Fibroblast of peridontal ligament (primary cell): ENCODE results near the gene MSANTD1.

Experiments used
- DNase-seq: peaks from one replicate; pipeline ENCODE4 v3.0.0-alpha.2; 2010; ENCODE audit errors: extremely low read depth

Gene MSANTD1

GRCh38 chr4:3233391-3234071 is 15.4 kb upstream of the MSANTD1 start:
- peak; percentile 5 for DNase-seq

DNA sequence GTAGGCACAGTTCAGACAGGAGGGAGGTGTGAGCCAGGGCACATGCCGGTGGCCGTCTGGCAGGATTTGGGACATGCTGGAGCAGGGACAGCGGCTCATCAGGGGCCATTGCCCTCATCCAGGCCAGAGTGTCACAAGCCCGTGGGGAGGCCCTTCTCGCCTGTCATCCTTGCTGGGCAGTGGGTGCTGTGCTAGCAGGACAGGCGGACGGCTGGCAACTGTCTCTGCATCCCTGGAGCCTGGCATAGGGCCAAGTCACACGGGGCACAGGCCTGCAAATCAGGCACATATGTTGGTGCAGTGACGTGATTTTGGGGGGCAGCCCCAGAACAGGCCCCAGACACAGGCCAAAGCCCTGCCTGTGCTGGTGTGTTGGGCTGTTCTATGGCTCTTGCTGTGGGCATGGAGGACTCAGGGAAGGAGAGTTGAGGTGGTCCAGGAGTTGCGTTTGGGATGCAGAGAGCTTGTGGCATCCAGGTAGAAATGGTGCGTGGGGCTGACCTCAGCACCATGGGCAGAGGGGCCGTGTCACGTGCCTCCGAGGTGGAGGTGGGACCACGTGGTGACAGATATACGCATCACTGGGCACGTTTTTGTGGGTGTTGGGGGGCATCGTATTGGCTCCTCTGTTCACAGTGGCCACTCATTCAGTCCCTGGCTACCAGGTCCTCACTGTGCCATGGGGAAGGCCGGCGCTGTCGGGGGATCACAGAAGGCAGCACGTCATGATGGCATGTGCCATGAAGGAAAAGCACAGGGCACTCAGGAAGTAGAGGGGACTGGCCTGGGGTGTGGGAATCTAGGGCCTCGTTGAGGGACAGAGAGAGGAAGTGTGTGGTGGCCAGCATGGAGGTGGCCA is 14.6 kb upstream of the MSANTD1 start:
- DNase-seq, result no peak

DNA sequence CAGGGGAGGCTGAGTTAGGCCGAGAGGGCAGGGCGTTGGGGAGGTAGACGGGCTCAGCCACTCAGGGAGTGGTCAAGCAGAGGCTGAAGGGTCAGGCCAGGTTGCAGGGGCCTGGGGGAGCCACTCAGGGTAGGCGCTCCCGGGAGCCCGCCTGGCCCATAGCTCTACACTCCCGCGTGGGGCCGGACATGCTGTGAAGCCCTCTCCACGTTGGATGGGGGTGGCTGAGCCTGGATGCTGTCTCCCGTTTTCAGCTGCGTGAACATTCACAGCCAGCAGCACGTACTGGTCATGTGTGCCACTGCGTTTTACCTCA is 14.0 kb upstream of the MSANTD1 start:
- no peak for DNase-seq

- no peak for DNase-seq
Measured at GRCh38 chr4:3235581-3235980, 13.4 kb upstream of the MSANTD1 start.

- DNase-seq, result no peak
Measured at GRCh38 chr4:3236326-3236878, 12.6 kb upstream of the MSANTD1 start.

GRCh38 chr4:3237266-3237665 is 11.7 kb upstream of the MSANTD1 start:
- DNase-seq, result no peak

GRCh38 chr4:3237712-3238560 is 11.0 kb upstream of the MSANTD1 start:
- no peak for DNase-seq

DNA sequence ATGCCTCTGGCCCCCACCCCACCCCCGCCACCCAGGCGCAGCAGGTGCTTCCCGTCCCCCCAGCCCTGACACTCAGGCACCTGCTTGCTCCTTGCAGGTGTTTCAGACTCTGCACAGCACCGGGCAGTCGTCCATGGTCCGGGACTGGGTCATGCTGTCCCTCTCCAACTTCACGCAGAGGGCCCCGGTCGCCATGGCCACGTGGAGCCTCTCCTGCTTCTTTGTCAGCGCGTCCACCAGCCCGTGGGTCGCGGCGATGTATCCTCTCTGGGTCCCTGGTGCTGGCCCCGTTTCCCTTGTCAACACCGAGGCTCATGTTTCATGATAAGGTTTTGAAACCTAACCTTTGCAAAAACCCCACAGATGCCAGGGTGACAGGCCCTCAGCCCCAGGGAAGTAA is 10.2 kb upstream of the MSANTD1 start:
- DNase-seq, result no peak

DNA sequence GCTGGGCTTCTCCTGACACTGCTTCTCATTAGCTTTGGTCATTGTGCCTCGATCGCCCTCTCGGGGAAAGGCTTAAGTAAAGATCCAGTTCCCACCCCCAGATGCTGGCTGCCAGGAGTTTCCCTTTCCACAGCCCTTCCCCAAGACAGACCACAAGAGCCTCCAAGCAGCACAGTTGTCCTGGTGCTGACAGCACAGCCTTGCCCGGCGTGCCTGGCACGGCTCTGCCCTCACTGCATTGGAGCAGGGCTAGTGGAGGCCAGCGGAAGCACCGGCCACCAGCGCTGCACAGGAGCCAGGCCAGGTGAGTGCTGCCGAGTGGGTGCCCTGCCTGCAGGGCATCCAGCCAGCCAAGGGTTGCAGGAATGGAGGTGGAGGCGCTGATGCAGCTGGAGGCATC is 9.7 kb upstream of the MSANTD1 start:
- no peak for DNase-seq

- no peak for DNase-seq
Measured at GRCh38 chr4:3239998-3240920, 8.7 kb upstream of the MSANTD1 start.

- DNase-seq, result no peak
Measured at GRCh38 chr4:3240936-3241522, 7.9 kb upstream of the MSANTD1 start.

- peak; percentile 69 for DNase-seq
Measured at GRCh38 chr4:3241898-3242524, 6.9 kb upstream of the MSANTD1 start.

DNA sequence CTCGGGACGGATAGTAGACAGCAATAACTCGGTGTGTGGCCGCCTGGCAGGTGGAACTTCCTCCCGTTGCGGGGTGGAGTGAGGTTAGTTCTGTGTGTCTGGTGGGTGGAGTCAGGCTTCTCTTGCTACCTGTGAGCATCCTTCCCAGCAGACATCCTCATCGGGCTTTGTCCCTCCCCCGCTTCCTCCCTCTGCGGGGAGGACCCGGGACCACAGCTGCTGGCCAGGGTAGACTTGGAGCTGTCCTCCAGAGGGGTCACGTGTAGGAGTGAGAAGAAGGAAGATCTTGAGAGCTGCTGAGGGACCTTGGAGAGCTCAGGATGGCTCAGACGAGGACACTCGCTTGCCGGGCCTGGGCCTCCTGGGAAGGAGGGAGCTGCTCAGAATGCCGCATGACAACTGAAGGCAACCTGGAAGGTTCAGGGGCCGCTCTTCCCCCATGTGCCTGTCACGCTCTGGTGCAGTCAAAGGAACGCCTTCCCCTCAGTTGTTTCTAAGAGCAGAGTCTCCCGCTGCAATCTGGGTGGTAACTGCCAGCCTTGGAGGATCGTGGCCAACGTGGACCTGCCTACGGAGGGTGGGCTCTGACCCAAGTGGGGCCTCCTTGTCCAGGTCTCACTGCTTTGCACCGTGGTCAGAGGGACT is 5.7 kb upstream of the MSANTD1 start:
- DNase-seq, result no peak

- DNase-seq, result no peak
Measured at GRCh38 chr4:3244002-3244401, 5.0 kb upstream of the MSANTD1 start.

DNA sequence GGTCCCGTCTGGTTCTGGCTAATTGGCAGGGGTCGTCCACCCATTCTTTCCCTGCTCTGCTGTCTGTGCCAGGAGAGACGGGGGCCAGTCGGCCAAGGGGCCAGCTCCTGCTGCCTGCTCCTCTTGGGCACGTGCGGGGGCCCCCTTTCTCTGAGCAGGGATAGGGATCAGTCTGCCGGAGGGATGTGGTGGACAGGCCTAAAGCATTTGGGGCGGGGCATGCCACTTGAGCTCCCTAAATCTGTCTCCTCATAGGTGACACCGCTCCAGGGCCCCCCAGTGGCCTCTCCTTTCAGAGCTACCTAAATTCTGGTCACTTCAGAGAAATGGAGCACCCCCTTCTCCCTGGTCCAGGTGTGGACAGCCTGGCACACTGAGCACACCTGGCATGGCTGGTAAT is 4.2 kb upstream of the MSANTD1 start:
- DNase-seq, result no peak

- no peak for DNase-seq
Measured at GRCh38 chr4:3245676-3246075, 3.3 kb upstream of the MSANTD1 start.

DNA sequence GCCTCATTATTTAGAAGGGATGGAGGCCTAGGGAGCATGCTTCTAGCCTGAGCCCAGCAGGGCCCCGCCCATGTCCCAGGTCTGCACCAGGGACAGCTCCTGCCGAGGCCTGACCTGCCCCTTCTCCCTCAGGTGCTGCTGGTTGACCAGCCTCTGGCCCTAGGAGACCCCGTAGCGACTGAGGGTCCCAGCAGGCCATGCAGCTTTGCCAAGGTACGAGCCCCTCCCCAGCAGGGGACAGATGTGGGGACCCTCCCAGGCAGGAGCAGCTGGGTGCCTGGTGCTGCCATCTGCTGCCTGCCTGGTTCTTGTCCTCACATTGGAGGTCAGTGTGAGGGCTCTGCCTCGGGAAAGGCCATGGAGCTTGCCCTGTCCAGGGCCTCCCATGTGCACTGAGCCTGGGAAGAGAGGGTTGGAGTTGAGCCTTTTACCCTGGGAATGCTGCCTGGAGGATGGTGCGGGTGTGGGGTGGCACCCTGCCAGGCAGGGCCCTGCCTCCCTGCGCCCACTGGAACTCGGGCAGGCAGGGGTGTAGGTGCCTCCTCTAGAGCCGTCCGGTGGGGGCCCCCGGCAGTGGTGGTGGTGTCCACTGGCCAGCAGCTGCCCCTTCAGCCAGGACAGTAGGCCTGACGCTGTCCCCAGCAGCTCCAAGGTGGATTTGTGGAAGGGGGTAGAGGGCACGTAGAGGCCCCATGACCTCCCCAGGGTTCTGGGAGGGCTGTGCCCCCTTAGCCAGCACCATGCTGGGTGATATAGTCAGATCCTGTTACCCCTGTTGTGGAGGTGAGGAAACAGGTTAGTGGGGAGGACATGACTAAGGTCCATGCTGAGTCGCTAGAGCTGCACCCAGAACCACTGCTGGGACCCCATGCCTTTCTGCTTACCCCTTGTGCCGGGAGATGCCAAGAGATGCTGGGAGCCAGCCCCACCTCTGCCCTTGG is 2.2 kb upstream of the MSANTD1 start:
- no peak for DNase-seq

DNA sequence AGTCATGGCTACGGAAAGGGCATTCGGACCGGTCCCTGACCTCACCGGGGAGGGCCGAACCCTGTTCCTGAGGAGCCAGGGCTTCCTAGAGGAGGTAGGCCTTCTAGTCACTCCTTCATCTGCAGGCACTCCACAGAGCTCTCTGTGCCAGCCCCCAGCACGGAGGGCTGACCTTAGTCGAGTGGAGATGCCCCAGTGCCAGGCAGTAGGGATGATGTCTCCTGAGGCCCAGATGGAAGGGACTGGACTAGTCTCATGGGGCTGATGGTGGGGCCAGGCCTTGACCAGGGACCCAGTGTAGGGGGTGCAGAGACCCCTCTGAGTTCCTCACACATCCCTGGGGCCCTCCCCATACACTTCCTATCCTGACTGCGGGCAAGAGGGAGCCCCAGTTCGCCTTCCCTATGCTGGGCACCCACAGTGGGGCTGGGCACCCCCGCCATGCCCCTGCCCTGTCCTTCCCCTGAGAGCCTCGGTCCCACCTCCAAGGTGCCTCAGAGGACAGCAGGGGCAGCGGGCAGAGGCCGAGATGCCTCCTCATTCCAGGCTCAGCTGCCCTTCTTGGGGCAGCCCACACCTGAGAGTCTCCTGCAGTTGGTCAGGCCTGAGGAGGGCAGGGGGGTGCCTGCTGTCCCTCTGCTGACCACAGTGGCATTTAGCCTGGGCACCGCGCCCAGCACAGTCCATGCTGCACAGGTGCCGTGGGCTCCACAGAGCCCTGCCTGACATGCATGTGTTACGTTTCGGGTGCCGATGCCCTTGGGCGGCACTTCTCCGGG is 1.4 kb upstream of the MSANTD1 start:
- no peak for DNase-seq
